COLO668 (cell line): ENCODE data around the gene ADAMTS12.

Experiments
- DNase-seq: peaks from one replicate; lab custom pipeline; 2025; ENCODE audit not compliant: unreplicated experiment; lab: John Stamatoyannopoulos, UW

ADAMTS12 gene

DNA sequence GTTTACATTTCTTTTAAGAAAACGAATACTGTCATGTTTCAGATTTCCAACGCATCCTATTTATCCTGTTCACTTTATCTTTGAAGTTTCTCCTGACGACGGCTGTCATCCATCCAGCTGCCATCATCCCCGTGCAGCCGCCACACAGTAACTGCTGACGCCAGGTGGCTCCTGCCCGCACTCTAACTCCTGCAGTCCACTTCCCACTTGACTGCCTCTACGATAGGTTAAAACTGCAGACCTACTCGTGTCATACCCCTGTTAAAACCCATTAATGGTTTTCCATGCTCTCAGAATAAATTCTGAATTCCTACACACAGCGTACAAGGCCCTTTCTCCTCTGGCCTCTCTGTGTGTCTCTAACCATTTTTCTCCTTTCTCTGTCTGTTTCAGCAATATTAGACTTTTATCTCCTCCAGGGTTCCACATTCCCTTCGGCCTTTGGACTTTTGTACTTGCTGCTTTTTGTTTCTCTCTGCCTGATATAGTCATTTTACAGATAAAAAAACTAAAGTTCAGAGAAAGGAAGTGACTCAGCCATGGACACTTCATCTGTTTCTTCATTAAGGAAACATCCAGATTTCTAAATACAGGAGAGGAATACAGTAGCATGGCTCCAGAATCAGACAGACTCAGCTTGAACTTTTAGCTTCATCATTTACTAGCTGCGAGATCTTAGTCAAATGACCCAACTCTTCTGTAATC is 84.9 kb downstream of the ADAMTS12 start:
- peak; percentile 12 for DNase-seq

DNA sequence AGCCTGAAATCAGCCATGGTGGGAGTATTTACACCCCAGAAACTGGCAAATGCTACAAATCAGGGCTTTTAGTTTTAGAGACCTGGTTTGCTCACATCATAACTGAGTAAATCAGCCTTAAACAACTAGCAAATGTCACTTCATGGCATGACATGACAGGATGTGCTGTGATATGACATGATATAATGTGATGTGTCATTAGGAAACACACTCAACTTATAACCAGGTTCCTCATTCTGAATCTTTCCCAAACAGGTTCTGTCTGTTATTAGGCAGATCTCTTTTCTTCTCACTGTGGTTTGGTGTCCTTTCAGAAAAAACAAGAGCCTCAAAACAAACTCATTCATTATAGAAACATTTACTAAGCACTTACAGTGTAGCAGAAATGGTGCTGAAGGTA is 90.5 kb downstream of the ADAMTS12 start:
- no peak for DNase-seq

DNA sequence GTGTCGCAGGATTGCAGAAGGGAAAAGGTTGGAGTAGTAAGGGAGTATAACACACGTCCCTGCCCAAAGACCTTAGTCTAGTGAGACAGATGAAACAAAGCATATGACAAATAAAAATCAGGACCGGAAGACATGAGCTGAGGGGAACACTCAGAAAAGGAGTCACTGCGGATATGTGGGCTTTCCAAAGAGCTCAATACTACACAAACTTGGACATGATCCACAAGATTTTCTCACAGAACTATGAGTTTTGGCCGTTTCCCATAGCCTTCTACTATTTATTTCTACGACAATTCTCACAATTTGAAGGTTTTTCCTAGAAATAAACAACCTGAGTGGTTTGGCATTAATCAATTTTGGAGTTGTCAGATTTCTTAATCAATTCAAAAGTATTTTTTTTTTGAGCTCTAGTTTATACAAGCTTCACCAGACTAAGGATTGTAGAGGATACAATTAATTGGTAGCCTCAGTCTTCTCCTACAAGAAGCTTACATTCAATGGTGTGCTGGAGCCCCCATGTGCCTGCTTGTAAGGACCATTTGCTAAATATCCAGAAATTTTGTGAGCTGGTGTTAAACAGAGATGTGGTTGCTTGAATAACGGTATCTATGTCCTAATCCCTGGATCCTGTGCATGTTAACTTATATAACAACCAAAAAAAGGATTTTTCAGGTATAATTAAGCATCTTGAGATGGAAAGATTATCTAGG is 91.4 kb downstream of the ADAMTS12 start:
- no peak for DNase-seq

DNA sequence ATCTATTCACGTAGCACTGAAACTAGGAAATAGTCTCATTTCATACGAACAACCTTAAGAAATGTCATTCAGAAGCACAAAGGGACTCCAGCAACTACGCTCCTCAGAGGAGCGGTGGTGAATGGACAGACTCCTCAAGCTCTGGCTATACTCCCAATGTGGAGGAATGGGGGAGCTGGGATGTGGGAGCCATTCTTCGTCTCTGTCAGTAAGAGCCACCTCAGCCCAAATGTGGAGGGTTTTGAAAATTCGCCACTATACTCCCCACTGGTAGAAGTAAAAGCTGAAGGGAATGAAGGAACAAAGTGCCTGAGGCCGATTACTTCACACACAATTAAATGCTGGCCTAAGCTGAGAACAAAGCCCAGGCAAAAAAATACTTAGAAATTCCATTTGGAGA is 96.3 kb downstream of the ADAMTS12 start:
- no peak for DNase-seq

DNA sequence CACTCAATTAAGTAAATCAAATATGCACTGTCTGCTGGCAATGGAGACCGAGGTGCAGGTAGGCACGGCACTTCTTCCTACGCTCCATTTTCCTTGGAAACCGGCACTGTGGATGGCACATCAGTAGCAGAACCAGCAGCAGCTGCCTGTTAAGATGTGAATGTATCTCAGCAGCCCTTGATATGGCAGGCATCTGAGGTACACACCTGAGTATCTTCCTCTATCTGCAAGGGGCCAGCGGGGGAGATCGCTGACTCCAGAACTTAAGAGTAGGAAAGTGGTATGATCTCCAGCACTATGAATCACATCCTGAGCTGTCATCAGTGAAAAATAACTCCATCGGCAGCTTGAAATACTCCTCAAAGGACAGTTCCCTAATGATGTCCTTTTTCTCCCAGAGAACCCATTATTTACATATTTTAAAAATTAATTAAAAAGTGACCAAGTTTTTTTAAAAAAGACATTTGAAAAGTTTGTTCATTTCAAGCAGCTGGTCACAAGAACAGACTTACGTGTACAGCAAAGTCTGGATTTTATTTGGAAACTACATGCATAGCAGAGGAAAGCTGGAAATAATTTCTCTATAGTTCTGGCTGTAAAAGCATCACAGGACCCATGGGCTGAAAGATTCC is 97.1 kb downstream of the ADAMTS12 start:
- no peak for DNase-seq

DNA sequence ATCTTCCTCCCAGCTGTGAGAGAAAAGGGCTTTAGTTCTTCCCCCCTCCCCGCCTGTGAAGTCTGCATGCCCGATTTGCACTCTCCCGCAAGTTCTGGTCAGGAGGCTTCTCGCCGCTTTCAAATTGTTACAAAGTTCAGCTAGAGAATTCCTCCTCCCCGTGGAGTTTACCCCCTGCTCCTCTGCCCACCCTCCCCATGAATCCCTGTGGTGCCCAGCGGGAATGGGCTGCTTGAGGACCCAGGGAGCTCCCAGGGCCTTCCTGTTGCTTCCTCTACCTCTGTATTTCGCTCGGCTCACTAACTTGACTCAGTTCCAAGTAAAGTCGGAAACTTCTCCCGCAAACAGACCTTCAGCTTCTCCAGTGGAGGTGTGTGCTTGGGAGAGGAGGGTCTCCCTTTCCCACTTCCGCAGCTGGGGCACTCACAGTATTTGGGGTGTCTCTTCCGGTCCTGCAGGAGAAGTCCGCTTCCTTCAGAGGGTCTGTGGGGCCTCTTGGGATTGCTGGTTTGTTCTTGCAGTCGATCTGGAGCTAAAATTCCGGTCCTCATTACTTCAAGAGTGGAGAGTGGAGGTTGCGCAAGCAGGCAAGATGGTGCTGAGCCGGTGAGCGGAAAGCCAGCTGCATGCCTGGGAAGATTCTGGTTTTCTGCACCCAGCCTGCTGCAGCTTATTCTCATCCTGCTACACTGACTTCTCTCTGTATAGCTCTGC is 97.8 kb downstream of the ADAMTS12 start:
- no peak for DNase-seq

DNA sequence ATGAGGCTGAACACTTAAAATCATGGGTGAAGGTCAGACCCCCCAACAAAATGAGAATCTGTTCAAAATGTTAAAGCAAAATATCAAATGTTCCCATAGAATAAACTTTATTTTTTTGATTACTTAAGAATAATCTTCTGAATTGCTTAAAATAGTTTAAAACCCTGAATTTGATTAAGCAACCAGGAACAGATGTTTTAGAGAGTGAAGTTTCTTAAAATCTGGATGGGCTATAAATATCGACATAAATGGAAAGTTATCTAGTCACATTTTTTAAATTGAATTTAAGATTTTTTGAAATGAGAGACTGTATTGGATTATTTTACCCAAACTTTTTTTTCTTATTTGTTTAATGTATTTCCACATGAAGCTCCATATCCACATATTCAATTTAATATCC is 98.5 kb downstream of the ADAMTS12 start:
- DNase-seq = no peak

DNA sequence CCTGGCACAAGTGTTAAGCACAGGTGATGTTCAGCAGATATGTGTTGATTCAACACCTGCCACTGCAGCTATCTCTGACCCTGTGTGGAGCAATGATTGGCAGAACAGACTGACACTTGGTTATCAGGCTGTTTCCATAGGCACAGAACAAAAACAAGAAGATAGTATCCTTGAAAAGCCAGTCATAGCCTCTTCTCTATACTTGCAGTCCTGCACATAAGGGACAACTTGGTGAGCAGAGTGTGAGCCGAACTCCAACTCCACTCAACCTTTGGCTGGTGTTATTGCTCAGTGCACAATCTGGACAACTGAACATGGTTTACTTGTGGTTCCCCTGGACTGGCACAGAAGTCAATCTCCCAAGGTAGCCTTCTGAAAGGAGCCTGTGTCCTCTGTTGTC is 99.2 kb downstream of the ADAMTS12 start:
- no peak for DNase-seq

DNA sequence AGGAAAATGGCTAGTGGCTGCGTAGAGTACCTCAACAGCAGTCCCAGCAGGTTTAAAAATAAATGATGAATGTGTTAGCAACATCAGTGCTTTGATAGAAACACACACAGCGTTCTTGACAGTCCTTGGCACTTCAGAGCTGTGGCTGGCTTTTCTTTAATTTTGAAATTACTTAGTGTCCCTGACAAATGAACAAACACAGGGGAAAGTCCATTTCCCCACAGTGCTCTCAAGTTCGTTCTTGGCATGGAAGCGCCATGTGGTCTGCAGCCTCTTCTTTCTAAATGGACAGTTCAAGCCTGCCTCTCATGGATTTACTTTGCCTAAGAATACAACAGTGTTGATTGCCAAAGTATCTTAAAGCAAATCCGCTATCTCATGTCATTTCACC is 102.2 kb downstream of the ADAMTS12 start:
- DNase-seq = no peak

DNA sequence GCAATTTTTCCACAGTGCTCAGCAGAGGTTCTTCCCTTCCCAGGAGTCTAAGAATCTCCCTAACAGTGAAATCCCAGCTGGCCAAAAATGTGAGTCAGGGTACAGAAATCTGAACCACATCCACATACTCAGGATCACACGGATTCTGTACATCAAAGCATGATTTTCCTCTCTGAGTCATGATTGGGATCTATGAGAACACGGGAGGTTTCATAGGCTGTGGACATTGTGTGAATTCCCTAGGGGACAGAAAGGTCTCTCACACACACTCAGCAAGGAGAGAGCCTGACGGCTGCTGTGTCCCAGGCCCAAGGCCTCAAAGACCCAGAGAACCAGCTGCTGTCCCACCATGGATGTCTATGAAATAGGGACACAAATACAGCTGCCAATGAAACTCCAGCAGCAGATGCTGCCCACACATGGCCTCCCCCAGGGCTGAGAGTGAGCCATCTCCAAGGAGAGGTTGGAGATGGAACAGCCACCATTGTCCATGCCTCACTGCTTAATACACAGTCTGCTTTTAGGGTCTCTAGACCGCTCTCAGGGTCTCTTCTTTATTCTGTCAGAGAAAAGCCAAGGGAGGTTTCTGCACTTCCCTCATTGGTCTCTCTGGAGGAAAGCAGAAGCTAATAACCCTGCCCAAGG is 102.7 kb downstream of the ADAMTS12 start:
- DNase-seq = no peak

DNA sequence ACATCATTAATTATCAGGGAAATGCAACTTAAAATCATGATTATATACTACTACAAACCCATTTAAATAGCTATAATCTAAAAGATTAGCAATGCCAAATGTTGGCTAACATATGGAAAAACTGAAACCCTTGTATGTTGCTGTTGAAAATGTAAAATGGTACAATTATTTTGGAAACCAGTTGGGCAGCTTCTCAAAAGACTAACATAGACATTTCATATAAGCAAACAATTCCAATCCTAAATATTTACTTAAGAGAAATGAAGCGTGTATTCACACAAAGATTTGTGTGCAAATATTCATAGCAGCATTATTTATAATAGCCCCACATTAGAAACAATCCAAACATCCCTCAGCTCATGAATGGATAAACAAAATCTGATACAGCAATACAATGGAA is 106.2 kb downstream of the ADAMTS12 start:
- no peak for DNase-seq

DNA sequence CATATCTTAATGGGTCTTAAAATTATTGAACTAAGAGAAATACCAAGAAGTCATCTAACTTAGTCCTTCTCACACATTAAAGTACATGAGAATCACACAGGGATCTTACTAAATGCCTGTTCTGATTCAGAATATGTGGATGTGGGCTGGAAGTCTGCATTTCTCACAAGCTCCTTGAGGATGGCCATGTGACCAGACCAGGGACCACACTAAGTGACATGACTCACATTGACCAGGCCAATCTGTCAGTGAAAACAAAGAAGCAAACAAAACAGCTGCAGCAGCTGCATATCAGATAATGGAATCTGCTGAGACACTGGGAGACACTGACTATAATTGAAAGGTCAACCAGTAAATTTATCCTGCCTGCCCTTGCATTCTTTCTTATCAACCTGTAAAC is 110.5 kb downstream of the ADAMTS12 start:
- DNase-seq = no peak

DNA sequence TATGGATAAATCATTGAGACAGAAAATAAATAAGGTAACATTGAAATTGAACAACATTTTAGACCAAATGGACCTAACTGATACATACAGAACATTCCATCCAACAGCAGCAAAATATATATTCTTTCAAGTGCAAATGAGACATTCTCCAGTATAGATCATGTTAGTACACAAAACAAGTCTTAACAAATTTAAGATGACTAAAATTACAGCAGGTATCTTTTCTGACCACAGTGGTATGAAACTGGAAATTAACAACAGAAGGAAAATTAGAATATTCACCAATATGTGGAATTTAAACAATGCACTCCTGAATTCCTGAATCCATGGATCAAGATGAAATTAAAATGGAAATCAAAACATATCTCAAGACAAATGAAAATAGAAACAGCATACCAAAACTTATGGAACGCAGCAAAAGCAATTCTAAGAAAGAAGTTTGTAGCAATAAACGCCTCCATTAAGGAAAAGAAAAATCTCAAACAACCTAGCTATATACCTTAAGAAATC is 115.6 kb downstream of the ADAMTS12 start:
- DNase-seq = no peak

DNA sequence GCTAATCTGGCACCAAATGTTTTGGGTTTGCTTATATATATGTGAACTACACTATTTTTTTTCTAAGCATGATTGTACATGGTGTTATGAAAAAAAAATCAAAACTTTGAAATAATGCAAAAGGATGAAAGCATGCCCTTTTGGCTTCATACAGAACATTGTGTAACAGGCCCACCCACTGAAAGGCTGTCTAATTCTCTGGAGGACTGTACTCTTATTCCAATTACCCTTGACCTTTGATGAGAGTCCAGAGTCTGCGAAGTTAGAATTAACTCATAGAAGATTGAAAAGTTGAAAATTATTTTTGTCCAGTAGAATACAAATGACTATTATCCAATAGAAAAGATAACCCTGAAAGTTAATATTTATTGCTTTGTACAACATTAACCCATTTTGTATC is 117.4 kb downstream of the ADAMTS12 start:
- DNase-seq = no peak

DNA sequence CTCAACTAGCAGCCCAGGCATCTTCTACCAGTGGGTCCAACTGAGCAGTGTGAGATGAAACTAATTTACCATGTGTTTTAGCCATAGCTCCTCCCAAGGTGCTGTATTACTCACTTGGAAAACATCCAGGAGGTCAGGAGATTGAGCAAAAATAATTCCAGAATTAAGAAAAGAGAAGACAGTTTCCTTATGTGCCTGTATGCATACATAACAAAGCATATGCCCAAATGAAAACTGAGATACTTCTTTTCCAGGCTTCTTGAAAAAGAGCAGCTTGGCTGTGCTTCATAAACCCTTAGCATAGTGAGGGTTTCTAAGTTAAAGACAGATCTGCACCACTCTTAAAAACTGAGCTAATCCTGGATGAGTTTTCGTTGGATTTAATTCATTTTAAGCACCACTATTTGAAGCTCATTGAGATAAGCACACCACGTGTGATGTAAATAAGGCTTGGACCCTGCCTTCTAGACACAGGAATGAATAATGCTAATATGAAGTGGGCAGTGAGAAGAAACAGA is 119.4 kb downstream of the ADAMTS12 start:
- DNase-seq = no peak

DNA sequence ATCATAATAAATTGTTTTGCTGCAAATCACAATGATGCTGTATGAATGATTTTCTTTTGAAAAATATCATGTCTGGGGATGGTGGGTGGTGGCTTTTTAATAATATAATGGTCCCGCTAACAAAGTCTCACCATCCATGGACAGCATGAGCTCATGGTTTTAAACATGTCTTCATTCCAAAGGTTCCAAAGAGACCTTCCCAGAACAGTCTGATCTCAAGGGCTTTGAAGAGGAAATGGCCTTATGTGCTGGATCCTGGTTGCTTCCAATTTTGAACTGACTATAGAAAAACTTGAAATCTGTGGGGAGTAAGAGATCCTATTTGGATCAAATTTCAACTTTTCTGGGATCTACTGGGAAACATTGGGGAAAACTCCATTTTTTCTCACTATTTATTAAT is 121.8 kb downstream of the ADAMTS12 start:
- DNase-seq = no peak

DNA sequence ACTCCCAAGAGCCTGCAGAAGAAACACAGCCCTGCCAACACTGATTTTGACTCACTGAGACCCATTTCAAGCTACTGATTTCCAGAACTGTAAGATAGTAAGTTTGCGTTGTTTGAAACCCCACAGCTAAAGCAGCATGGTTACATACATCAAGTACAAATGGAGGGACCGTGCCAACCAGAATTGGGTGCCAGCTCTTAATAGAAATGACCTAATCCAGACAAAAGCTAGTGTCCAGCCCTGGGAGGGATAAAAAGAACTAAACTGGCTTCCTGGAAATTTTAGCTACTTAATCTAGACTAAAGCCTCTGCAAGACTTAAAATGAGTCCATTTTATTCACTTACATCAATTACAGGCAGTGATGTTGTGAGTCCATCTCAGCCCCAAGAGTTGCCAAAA is 122.6 kb downstream of the ADAMTS12 start:
- no peak for DNase-seq

DNA sequence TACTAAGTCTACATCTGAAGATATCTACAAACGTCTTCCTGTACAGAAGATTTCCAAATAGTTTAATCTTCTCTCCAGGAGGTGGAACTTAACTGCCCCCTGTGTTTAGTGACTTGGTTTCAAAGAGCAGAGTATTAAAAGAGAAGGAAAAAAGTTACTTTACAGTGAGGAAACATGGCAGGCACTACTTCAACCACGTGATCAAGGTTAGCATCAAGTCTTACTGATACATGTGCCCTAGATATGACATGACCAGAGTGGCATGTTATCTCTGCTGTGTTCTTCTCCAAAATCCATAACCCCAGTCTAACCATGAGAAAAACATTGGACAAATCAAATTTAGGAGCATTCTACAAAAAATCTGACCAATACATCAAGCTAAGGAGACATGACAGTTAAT is 125.8 kb downstream of the ADAMTS12 start:
- no peak for DNase-seq

DNA sequence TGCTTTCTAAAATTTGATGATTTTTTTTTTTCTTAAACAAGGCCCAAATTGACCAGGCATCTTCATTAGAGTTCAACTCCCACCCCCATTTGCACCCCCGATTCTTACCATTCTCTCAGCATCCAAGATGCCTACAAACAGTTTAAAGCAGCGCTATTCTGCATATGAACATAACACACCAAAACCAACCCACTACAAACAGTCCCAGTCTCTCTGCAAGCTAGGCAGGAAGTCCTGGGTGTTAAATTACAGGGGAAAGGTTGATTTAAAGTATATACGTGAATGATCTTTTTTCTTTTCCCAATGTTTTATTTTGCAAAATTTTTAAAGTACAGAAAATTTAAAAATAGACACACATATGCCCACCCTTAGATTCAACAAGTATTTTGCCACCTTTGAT is 127.0 kb downstream of the ADAMTS12 start:
- no peak for DNase-seq

DNA sequence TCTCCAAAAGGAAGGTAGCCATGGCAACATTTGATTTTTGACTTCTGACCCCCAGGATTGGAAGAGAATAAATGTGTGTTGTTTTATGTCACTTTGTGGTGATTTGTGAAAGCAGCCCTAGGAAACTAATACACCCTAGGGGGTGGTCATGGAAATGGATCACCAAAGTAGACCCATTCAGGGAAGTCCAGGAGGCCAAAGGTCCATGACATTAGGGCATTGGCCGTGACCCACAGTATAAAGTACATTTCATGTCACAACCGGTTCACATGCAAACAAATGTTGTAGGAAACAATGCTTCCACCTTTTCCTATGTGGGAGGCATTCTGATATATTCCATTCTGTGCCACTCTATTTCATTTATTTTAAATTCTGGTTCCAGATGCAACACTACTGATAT is 128.4 kb downstream of the ADAMTS12 start:
- no peak for DNase-seq

DNA sequence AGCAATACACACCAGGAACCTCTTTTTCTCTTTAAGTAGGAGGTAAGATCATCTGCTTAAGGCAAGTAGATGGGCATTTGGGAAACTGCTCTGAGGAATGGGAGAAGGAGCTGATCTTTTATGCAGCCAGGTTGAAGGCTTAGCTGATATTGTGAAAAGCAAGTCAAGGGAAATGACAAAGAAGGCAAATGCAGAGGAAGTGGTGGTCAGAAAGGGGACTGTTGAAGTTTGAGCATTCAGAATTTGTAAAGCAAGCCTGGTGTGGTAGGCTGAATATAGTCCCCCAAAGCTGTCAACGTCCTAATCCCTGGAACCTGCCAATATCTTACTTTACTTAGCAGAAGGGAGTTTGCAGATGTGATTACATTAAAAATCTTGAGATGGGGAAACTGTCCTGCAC is 128.9 kb downstream of the ADAMTS12 start:
- DNase-seq = no peak
